Activated CD4-positive, alpha-beta memory T cell treated with anti-CD3 and anti-CD28 coated beads for 36 hours (primary cell): ENCODE results near the gene FAAH. TPM values are rescaled to one million over a fixed set of nuclear protein-coding genes. Genes with fewer than 3 reads are reported as not detected.

Experiments used
- CTCF ChIA-PET: fragments of 350-600 bp; sonication (Branson Sonifier 250); formaldehyde crosslinking; loops from one replicate; lab custom pipeline; 2021; ENCODE audit warnings: antibody characterized with exemption, inconsistent platforms; lab: Charles Lee
- POLR2A ChIA-PET: fragments of 350-600 bp; sonication (Branson Sonifier 250); formaldehyde crosslinking; loops from one replicate; lab custom pipeline; 2021; ENCODE audit warnings: antibody characterized with exemption; lab: Charles Lee
- DNase-seq: peaks from one replicate; pipeline ENCODE4 v3.0.0-alpha.2; 2020
- H3K27ac Mint-ChIP-seq: one replicate; pipeline ENCODE4 v1.8.0; 2021; ENCODE audit warnings: mixed read lengths
- H3K27me3 Mint-ChIP-seq: one replicate; pipeline ENCODE4 v1.8.0; 2021; ENCODE audit warnings: mixed read lengths
- H3K36me3 Mint-ChIP-seq: one replicate; pipeline ENCODE4 v1.8.0; 2021; ENCODE audit warnings: mixed read lengths
- H3K4me1 Mint-ChIP-seq: one replicate; pipeline ENCODE4 v1.8.0; 2021; ENCODE audit warnings: low read depth, mixed read lengths
- H3K4me3 Mint-ChIP-seq: one replicate; pipeline ENCODE4 v1.8.0; 2021; ENCODE audit warnings: mild to moderate bottlenecking, mixed read lengths
- H3K9me3 Mint-ChIP-seq: one replicate; pipeline ENCODE4 v1.8.0; 2021; ENCODE audit warnings: mixed read lengths
- intact Hi-C: fragments of 100-400 bp; cut with micrococcal nuclease; formaldehyde crosslinking; loops from one replicate; pipeline ENCODE4 v1.15.1; 2023
- total RNA-seq, 2 experiments: library from RNA; stranded (reverse); gene quantifications; one replicate each; pipeline ENCODE4 v1.2.3, GENCODE V29; 2021

The FAAH gene
- total RNA-seq, 2 experiments from 2014 or later = 4.4 to 5.3 TPM

GRCh38 chr1:46401964-46402626 lies 8.0 kb downstream of the FAAH start:
- POLR2A ChIA-PET = interaction anchor here (0.6 kb wide), 2 partner anchors 22 to 48 kb away, joined by 3 read pairs; no protein-coding TSS in a partner anchor

GRCh38 chr1:46403916-46404315 lies 9.8 kb downstream of the FAAH start:
- H3K36me3 Mint-ChIP-seq = no peaks in the 10 kb centered on the region
- POLR2A ChIA-PET = no interaction called here
- H3K4me1 Mint-ChIP-seq = peaks cover 5% of the 10 kb centered on the region
- CTCF ChIA-PET = interaction anchor here (1.3 kb wide), 1 partner anchor 10 kb away, joined by 3 read pairs; no protein-coding TSS in a partner anchor
- intact Hi-C loops = no loop called here
- DNase-seq = no peak
- no peaks in the 10 kb centered on the region for H3K27me3 Mint-ChIP-seq
- no peak overlapping the region for H3K4me3 Mint-ChIP-seq
- H3K9me3 Mint-ChIP-seq = no peaks in the 10 kb centered on the region
- no peak overlapping the region for H3K27ac Mint-ChIP-seq

More at GRCh38 chr1:46401964-46402626, 8.0 kb downstream of the FAAH start:
- Mint-ChIP-seq H3K4me3 (no peak overlapping the region), H3K9me3 (no peaks in the 10 kb centered on the region), H3K4me1 (peaks cover under 1% of the 10 kb centered on the region), H3K27ac (no peak overlapping the region), H3K36me3 (no peaks in the 10 kb centered on the region), H3K27me3 (no peaks in the 10 kb centered on the region)
- intact Hi-C loops = no loop called here
- no peak for DNase-seq
- CTCF ChIA-PET = interaction anchor here (0.5 to 1.4 kb wide), 2 partner anchors 39 to 127 kb away, joined by 3 read pairs; no protein-coding TSS in a partner anchor

GRCh38 chr1:46404482-46405196 lies 10.5 kb downstream of the FAAH start:
- CTCF ChIA-PET = interaction anchor here (1.0 to 1.2 kb wide), 2 partner anchors 12 to 103 kb away, joined by 3 to 5 read pairs; no protein-coding TSS in a partner anchor
- DNase-seq = no peak
- Mint-ChIP-seq H3K27me3 (no peaks in the 10 kb centered on the region), H3K4me3 (no peak overlapping the region), H3K27ac (no peak overlapping the region), H3K4me1 (peaks cover 5% of the 10 kb centered on the region), H3K9me3 (no peaks in the 10 kb centered on the region), H3K36me3 (no peaks in the 10 kb centered on the region)
- intact Hi-C loops = no loop called here
- POLR2A ChIA-PET = no interaction called here

GRCh38 chr1:46405197-46405555 lies 11.1 kb downstream of the FAAH start:
- no peak for DNase-seq
- CTCF ChIA-PET = interaction anchor here (1.0 to 1.2 kb wide), 2 partner anchors 11 to 103 kb away, joined by 3 to 5 read pairs; no protein-coding TSS in a partner anchor
- intact Hi-C loops = no loop called here
- POLR2A ChIA-PET = no interaction called here
- no peak overlapping the region for H3K27ac Mint-ChIP-seq
- H3K27me3 Mint-ChIP-seq = no peaks in the 10 kb centered on the region
- peaks cover 5% of the 10 kb centered on the region for H3K4me1 Mint-ChIP-seq
- no peaks in the 10 kb centered on the region for H3K9me3 Mint-ChIP-seq
- H3K36me3 Mint-ChIP-seq = no peaks in the 10 kb centered on the region
- H3K4me3 Mint-ChIP-seq = no peak overlapping the region

GRCh38 chr1:46405724-46406123 lies 11.6 kb downstream of the FAAH start:
- Mint-ChIP-seq H3K27me3 (no peaks in the 10 kb centered on the region), H3K4me3 (no peak overlapping the region), H3K36me3 (no peaks in the 10 kb centered on the region), H3K4me1 (peaks cover 5% of the 10 kb centered on the region), H3K9me3 (no peaks in the 10 kb centered on the region), H3K27ac (no peak overlapping the region)
- intact Hi-C loops = loop anchor here (2.0 kb wide), 1 partner anchor 37 kb away; no protein-coding TSS in a partner anchor
- no peak for DNase-seq
- CTCF ChIA-PET = interaction anchor here (1.0 to 1.2 kb wide), 2 partner anchors 11 to 102 kb away, joined by 3 to 5 read pairs; no protein-coding TSS in a partner anchor
- POLR2A ChIA-PET = no interaction called here

- H3K27me3 Mint-ChIP-seq = no peaks in the 10 kb centered on the region
- POLR2A ChIA-PET = interaction anchor here (0.6 kb wide), 1 partner anchor 11 kb away, joined by 3 read pairs; no protein-coding TSS in a partner anchor
- no peak overlapping the region for H3K27ac Mint-ChIP-seq
- peaks cover 5% of the 10 kb centered on the region for H3K4me1 Mint-ChIP-seq
- no peaks in the 10 kb centered on the region for H3K9me3 Mint-ChIP-seq
- no peaks in the 10 kb centered on the region for H3K36me3 Mint-ChIP-seq
- no peak overlapping the region for H3K4me3 Mint-ChIP-seq
- CTCF ChIA-PET = interaction anchor here (0.9 to 1.3 kb wide), 4 partner anchors 10 to 141 kb away, joined by 3 to 5 read pairs (median 4); a partner anchor contains a TSS
- intact Hi-C loops = loop anchor here (2.0 kb wide), 1 partner anchor 36 kb away; no protein-coding TSS in a partner anchor
- no peak for DNase-seq
Measured at GRCh38 chr1:46406881-46407608, 12.9 kb downstream of the FAAH start.

GRCh38 chr1:46407636-46408035 lies 13.5 kb downstream of the FAAH start:
- peaks cover 5% of the 10 kb centered on the region for H3K4me1 Mint-ChIP-seq
- H3K27ac Mint-ChIP-seq = no peak overlapping the region
- no peaks in the 10 kb centered on the region for H3K36me3 Mint-ChIP-seq
- intact Hi-C loops = loop anchor here (2.0 kb wide), 1 partner anchor 35 kb away; no protein-coding TSS in a partner anchor
- CTCF ChIA-PET = interaction anchor here (0.9 to 1.3 kb wide), 2 partner anchors 127 to 141 kb away, joined by 3 to 4 read pairs; a partner anchor contains a TSS
- no peak overlapping the region for H3K4me3 Mint-ChIP-seq
- H3K27me3 Mint-ChIP-seq = no peaks in the 10 kb centered on the region
- POLR2A ChIA-PET = no interaction called here
- no peaks in the 10 kb centered on the region for H3K9me3 Mint-ChIP-seq
- no peak for DNase-seq

- intact Hi-C loops = no loop called here
- no peak overlapping the region for H3K27ac Mint-ChIP-seq
- peaks cover 5% of the 10 kb centered on the region for H3K4me1 Mint-ChIP-seq
- H3K4me3 Mint-ChIP-seq = no peak overlapping the region
- H3K36me3 Mint-ChIP-seq = no peaks in the 10 kb centered on the region
- ChIA-PET POLR2A (no interaction called here), CTCF (interaction anchor here (0.9 to 2.3 kb wide), 3 partner anchors 34 to 127 kb away, joined by 3 to 8 read pairs (median 4); a partner anchor contains a TSS)
- no peak for DNase-seq
- H3K9me3 Mint-ChIP-seq = no peaks in the 10 kb centered on the region
- H3K27me3 Mint-ChIP-seq = no peaks in the 10 kb centered on the region
Measured at GRCh38 chr1:46408356-46409062, 14.4 kb downstream of the FAAH start.

- Mint-ChIP-seq H3K36me3 (no peaks in the 10 kb centered on the region), H3K27me3 (no peaks in the 10 kb centered on the region), H3K27ac (no peak overlapping the region), H3K4me1 (peaks cover 5% of the 10 kb centered on the region), H3K4me3 (no peak overlapping the region), H3K9me3 (no peaks in the 10 kb centered on the region)
- POLR2A ChIA-PET = no interaction called here
- intact Hi-C loops = no loop called here
- DNase-seq = no peak
- CTCF ChIA-PET = interaction anchor here (0.7 to 2.3 kb wide), 3 partner anchors 29 to 37 kb away, joined by 3 to 8 read pairs (median 4); no protein-coding TSS in a partner anchor
Measured at GRCh38 chr1:46409063-46409372, 14.9 kb downstream of the FAAH start.

- Mint-ChIP-seq H3K4me1 (peaks cover 5% of the 10 kb centered on the region), H3K27ac (no peak overlapping the region), H3K36me3 (no peaks in the 10 kb centered on the region), H3K4me3 (no peak overlapping the region), H3K9me3 (no peaks in the 10 kb centered on the region), H3K27me3 (no peaks in the 10 kb centered on the region)
- intact Hi-C loops = no loop called here
- POLR2A ChIA-PET = interaction anchor here (0.9 kb wide), 1 partner anchor 20 kb away, joined by 3 read pairs; no protein-coding TSS in a partner anchor
- CTCF ChIA-PET = interaction anchor here (0.6 to 2.3 kb wide), 5 partner anchors 11 to 116 kb away, joined by 3 to 8 read pairs (median 4); no protein-coding TSS in a partner anchor
- no peak for DNase-seq
Measured at GRCh38 chr1:46410156-46411009, 16.3 kb downstream of the FAAH start.
